Stimulated activated CD8-positive, alpha-beta memory T cell treated with anti-CD3 and anti-CD28 coated beads, Interleukin-4, amount 100 ng/mL, for 1 hour (primary cell): ENCODE data around the gene CMTM7.
"Not testable (repeated sequence)": the region's sequence is repeated elsewhere in the genome, so short reads cannot be mapped to it uniquely, and the experiment has no call there.

Experiments
- DNase-seq, 2 donors: peaks; one replicate each; pipeline ENCODE4 v3.0.0-alpha.2; 2020; ENCODE audit warnings: low read depth in 2 of 2, low spot score in 1 of 2

CMTM7 gene

DNA sequence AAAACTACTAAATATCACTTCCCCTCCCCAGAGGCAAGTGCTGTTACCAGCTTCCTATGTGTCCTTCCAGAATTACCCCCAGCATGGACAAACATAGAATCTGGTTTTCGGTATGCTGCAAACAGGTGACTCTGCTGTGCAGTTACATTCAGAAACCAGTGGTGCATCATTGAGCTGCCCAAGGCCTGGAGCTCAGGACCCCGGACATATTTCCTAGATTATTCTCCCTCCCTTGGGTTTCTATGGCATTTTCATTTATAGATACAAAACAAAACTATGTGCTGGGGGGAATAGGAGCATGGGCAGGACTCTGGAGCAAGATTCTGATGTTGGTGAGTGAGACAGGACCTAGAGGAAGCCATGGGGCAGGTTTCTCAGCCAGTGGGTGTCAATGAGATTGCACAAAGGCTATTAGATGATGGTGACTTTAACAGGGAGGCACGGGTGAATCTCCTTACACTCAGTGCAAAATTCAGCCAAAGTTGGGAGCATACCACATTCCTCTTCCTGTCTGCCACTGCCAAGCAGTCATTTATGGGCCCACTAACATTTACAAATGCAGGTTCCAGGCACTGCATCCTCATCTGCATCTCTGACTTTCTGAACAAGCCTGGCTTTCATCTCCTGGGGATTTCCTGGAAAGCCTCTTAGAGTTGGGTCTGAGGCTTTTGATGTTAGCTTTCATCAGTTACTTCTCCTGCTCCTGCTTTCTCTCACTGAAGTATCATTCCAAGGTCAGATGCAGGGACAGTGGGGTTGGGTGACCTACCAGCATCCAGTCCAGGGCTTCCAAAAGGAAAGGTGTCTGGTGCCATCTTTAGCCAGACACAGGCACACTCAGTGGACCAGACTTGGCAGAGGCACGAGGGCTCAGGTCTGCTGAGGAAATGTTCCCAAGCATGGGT lies 44.5 kb downstream of the CMTM7 start:
- DNase-seq = no peak

DNA sequence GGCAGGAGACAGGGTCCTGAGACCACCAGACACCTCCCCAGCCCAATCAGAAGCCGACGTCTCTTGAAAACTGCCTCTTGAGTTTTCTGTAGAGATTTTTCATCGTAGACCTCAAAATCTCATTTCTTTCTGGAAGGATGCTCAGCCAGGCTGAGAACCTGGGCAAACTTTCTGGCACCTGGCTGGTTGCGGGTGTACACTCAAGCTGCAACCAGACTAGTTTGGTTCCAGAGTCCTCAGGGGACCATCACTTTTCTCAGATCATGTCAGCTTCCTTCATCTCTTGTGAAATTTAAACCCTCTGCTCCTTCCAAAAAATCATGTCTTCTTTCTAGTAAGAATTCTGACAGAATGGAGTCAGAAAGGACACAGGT lies 45.1 kb downstream of the CMTM7 start:
- DNase-seq = no peak

- DNase-seq = no peak
Measured at GRCh38 chr3:32437896-32438295, 46.2 kb downstream of the CMTM7 start.

DNA sequence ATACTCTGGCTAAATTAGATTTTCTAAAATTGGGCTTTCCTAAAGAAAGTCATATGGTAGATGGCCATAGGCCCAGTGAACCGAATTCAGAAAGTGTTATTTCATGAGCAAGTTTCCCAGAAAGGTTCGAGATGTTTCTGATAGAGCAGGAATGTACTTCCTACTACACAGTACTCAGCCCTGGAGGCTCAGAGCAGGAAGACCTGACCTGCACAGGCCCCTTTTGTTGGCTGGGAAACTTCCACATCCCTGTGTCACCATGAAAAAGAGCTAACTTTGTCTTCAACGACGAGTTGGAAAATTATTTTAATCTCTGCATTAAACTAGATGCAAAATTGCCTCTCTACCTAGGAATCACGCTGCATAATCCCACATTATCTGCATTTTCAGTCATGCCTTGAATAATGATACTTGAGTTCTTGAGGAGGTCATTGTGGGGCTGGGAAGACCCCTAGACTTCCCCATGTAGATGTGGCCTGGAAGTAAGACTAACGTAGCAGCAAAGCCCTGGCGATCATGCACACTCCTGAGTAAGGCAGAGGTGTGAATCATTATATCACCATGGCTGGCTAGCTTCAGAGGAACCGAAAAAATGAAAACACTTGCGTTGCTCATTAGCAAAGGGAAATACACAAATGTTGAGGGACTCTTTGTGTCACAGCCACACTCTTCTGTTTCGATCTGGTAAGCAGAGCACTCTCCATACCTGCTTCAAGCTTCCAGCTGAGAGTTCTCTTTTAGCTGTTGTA lies 47.1 kb downstream of the CMTM7 start:
- DNase-seq = no peak

GRCh38 chr3:32439421-32439820 lies 47.8 kb downstream of the CMTM7 start:
- DNase-seq = not testable (repeated sequence)

DNA sequence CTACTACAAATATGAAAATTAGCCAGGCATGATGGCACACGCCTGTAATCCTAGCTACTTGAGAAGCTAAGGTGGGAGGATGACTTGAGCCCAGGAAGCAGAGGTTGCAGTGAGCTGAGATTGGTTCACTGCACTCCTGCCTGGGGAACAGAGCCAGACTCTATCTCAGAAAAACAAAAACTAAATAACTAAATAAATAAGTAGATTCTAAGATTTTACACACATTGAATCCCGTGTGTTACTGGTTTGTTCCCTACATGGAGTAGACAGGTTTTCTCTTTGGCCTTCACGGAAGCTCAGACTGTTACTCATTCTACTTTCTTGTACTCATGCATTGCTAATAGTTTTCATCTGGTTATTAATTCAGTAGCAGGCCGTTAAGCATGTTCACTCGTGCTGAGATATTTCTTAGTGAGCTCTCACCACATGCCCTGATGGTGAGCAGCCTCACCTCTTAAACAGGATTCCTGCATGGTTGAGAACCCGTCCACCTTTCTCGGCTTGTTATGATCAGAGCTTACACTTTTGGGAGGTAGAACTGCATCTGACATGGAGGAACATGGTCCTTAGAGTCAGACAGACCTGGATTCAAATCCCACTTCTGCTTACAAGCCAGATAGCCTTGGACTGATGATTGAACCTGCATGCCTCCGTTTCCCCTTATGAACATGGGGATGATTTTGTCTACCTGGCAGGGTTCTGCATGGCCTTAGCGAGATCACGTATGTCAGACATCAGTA lies 49.1 kb downstream of the CMTM7 start:
- no peak for DNase-seq

- no peak for DNase-seq
Measured at GRCh38 chr3:32442766-32443165, 51.1 kb downstream of the CMTM7 start.

GRCh38 chr3:32443478-32443877 lies 51.8 kb downstream of the CMTM7 start:
- DNase-seq = no peak

DNA sequence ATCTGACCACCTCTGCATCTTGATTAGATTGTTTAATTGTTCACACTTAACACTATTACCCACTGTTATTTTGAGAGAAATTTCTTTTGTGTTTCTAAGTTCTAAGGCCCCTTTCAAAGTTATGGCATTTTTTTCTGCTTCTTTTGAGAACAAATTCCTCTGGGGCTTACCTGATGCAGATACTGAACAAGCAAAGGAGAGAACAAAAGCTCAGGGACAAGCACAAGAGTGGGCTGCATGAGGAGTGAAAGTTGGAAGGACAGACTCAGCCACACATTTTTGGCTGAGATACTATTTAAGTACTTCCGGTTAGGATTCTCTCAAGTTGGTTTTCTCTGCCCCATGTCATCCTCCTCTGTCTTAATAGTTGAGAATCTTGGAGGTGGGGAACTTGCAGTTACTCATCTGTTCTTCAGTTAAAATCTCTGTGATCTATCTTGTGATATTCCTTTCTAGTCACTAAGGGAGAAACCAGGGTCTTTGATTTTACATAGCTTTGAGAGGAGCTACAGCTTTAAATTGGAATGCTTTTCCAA lies 56.3 kb downstream of the CMTM7 start:
- DNase-seq = no peak

- DNase-seq = no peak
Measured at GRCh38 chr3:32448686-32449474, 57.2 kb downstream of the CMTM7 start.

DNA sequence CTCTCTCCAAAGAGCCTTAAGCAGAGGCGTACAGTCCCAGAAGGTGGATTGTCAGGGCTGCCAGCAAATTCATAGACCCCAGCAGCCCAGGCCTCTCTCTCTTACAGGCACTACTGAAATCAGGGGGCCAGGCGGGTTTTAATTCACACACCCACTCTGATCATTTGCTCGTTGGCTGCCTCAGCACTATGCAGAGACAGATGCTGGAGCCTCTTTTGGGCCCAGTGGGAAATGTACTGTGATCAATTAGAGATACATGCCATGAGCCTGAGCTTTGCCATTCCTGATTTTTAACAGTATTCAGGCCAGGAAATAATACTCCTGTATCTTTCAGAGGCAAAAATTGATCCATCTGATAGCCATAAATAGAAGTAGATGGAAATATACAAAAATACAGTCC lies 58.0 kb downstream of the CMTM7 start:
- no peak for DNase-seq

DNA sequence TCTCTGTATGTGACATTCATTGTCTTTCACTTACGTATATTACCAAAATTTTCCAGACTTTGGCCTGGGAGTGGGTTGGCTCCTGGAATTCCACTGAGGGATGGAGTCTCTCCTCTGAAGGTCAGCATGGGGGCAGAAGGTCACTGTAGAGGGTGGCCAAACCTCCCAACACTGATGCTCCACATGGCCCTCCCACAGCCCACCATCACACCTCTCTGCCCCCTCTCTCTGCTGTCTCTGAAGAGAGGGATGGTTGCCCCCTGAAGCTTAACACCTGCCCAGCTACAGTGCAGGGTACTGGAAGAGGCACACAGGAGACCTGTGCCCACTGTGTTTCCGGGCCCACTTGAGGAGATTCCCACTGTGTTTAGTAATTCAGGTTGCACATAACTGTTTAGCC lies 58.8 kb downstream of the CMTM7 start:
- DNase-seq = no peak

DNA sequence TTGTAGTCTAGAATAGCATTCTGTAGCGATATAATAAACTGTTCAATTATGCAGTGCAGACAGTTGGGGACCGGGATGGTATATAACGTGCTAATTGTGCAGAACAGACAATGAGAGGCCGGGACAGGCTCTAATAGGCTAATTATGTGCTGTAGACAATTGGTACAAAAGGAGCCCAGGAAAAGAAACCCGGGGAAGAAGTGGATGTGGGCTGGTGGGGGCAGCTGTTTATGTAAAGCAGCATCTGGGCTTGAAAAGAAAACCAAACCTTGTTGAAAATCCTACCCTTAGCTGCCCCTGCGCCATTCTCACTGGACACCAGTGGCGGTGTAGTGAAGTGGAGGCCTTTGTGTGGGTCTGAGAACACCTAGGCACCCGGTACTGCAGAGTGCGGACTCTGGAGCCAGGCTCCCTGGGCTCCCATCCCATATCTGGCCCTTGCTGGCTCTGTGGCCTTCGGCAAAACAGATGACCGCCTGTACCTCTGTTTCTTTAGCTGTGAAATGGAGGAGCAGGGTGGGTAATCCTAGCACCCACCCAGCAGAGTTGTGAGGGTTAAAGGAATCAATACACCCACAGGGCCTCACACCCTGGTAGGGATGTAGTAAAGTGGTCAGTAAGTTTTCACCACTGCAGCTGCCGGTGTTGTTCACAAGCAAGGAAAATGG lies 59.5 kb downstream of the CMTM7 start:
- no peak for DNase-seq

- DNase-seq = no peak
Measured at GRCh38 chr3:32452009-32452408, 60.4 kb downstream of the CMTM7 start.

DNA sequence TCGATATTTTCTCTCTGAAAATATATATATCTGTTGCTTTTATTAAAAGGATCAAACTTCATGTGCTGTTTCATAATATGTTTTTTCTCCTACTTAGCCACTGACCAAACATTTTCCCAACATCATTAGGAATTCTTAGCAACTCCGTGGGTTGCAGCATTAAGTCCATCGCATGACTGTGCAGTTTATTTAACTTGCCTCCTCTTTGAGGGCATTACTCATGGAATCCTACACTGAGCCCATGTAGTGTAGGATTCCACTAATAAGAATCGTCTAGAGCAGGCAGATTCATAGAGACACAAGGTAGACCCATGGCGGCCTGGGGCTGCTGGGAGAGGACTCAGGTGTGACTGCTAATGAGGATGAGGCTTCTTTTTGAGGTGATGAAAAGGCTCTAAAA lies 61.7 kb downstream of the CMTM7 start:
- DNase-seq = no peak

DNA sequence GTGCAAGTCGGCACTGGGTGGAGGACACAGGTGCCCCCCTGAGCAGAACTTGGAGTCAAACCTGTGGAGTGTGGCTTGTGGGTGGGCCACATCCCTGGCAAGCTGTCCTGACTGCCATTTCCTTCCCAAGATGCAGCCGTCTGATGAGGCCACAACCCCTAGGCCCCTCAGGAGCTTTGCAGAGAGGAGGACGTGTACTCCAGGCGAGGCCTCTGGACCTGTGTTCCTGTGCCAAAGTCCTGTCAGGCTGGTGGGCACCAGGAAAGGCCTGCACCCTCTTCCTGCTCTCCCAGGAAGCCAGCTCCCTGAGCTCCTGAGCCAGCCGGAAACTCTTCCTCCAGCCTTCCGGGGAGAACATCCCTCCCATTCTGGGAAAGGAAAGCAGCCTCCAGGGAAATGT lies 62.5 kb downstream of the CMTM7 start:
- no peak for DNase-seq

- DNase-seq = no peak
Measured at GRCh38 chr3:32454731-32455608, 63.3 kb downstream of the CMTM7 start.

GRCh38 chr3:32455609-32456428 lies 64.2 kb downstream of the CMTM7 start:
- DNase-seq = no peak
